ENCODE measurements around the gene KLHL40. TPM values are rescaled to one million over a fixed set of nuclear protein-coding genes. Genes with fewer than 3 reads are reported as not detected.

Gene KLHL40
- total and polyA plus RNA-seq, 10 of the 15 experiments (the other 5 are each of a cell fraction or from before 2014, with no cell fraction given): not detected

DNA sequence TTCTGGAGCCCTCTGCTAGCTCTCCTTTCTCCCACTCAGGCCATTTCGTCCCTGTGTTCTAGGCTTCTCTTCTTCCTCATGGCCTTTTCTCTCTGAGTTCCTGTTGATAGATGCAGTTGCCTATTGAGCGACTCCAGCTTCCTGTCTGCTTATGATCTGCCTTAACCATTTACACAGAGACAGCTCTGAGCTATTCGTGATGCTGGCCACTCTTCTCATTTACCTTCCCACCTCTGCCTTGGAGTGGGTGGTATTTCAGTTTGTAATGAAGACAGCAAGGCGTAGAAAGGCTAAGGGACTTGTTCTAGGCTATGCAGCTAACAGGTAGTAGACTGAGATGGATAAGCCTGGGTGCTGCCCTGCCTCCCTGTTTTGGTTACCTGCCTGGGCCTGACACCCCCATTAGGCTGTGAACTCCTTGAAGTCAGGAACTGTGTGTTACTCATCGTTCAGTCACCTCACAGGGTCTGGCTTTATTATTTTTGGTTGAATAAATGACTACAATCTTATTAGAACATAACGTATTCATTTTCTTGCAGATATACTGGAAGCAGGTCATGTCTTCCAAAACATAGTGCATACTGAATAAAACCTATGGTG, 44.5 kb upstream of the KLHL40 start (continued):
- TF ChIP-seq, protein P1, sequence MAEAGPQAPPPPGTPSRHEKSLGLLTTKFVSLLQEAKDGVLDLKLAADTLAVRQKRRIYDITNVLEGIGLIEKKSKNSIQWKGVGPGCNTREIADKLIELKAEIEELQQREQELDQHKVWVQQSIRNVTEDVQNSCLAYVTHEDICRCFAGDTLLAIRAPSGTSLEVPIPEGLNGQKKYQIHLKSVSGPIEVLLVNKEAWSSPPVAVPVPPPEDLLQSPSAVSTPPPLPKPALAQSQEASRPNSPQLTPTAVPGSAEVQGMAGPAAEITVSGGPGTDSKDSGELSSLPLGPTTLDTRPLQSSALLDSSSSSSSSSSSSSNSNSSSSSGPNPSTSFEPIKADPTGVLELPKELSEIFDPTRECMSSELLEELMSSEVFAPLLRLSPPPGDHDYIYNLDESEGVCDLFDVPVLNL (IDR thresholded peaks at IDR 0.05; ENCODE audit: low read depth, low read length): no peak

DNA sequence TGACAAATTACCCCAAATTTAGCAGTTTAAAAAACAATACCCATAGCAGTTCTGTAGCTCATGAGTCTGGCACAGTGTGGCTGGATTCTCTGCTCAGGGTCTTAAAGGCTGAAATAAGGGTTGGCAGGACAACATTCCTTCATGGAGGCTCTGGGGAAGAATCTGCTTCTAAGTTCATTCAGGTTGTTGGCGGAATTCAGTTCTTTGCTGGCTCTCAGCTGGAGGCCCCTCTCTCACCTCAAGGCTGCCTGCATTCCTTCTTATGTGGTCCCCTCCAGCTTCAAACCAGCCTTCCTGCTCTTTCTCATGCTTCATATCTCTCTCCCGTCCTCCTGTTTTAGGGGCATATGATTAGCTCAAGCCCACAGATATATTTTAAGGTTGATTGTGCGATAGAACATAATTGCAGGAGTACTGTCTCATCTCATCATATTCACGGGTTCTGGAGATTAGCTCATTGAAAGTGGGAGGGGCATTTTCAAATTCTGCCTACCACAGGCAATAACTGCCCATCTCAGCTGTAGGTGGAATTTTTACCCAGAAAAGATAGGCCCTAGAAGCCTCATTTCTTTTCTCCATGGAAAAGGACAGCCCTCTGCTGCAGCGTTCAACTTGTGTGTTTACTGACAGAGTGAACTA, 37.4 kb upstream of the KLHL40 start:
- no peak for ATAC-seq
- 95% methylated on average over 5 of the region's 5 CpGs for WGBS (ENCODE audit: insufficient coverage, insufficient replicate concordance, low lambda C conversion rate, missing lambda C conversion rate)
- Histone ChIP-seq H3K9me3 (replicated peaks; ENCODE audit: control insufficient read depth, insufficient read depth, low read length) (no peaks in the 10 kb centered on the region), H3K4me2 (ENCODE audit: control insufficient read depth, insufficient read depth) (no peak overlapping the region), H3K79me2 (ENCODE audit: control insufficient read depth, insufficient read depth, low read length) (no peaks in the 10 kb centered on the region), H2AFZ (ENCODE audit: control insufficient read depth, low read depth, low read length) (no peak overlapping the region), H4K20me1 (ENCODE audit: control insufficient read depth, insufficient read depth) (no peaks in the 10 kb centered on the region), H3K27ac (ENCODE audit: control insufficient read depth, insufficient read depth) (no peak overlapping the region), H3K4me3 (no peak overlapping the region), H3K36me3 (ENCODE audit: control insufficient read depth in 2 of 2, insufficient read depth in 2 of 2, low read length in 1 of 2) (peaks cover 7 to 29% of the 10 kb centered on the region in 2 experiments), H3K27me3 (replicated peaks in 1 of 2; ENCODE audit: control insufficient read depth in 2 of 2, insufficient read depth in 2 of 2, low read length in 1 of 2) (no peaks in the 10 kb centered on the region), H3K4me1 (ENCODE audit: control insufficient read depth, insufficient read depth, low read length) (peaks cover 8% of the 10 kb centered on the region), H3K9ac (ENCODE audit: control insufficient read depth, insufficient read depth, low read length) (no peak overlapping the region)
- in situ Hi-C loops (cut with MboI) (no loop called here), intact Hi-C loops (cut with micrococcal nuclease; ENCODE audit: unreplicated experiment) (no loop called here)
- POLR2A ChIA-PET: interaction anchor here (0.5 to 1.0 kb wide), 2 partner anchors 12 to 20 kb away, joined by 3 to 4 read pairs; no protein-coding TSS in a partner anchor
- CTCF ChIA-PET: interaction anchor here (1.1 to 1.3 kb wide), 4 partner anchors 10 to 101 kb away, joined by 3 read pairs; no protein-coding TSS in a partner anchor
- SMC1A ChIA-PET (ENCODE audit: uncharacterized antibody, unreplicated experiment): interaction anchor here (0.9 to 2.2 kb wide), 5 partner anchors 11 to 76 kb away, joined by 3 to 5 read pairs (median 4); no protein-coding TSS in a partner anchor
- TF ChIP-seq CHD1 (IDR thresholded peaks at IDR 0.05; ENCODE audit: low read depth, low read length): no peak
- TF ChIP-seq SP1 (IDR thresholded peaks at IDR 0.05; ENCODE audit: low read depth, low read length): no peak
- TF ChIP-seq MYB (IDR thresholded peaks at IDR 0.05; ENCODE audit: borderline replicate concordance, low read depth, low read length): no peak
- no peak for TF ChIP-seq ZNF217 (IDR thresholded peaks at IDR 0.05)
- TF ChIP-seq ZSCAN29 (IDR thresholded peaks at IDR 0.05): no peak
- TF ChIP-seq MXI1 (IDR thresholded peaks at IDR 0.05; ENCODE audit: low read depth, low read length): no peak
- no peak for TF ChIP-seq MEF2B (IDR thresholded peaks at IDR 0.05; ENCODE audit: partially characterized antibody, poor library complexity, severe bottlenecking)
- no peak for TF ChIP-seq ZNF384 (IDR thresholded peaks at IDR 0.05; ENCODE audit: borderline replicate concordance, low read depth, low read length)
- no peak for TF ChIP-seq EED (IDR thresholded peaks at IDR 0.05; ENCODE audit: low read depth)
- TF ChIP-seq FOXK2 (IDR thresholded peaks at IDR 0.05): no peak
- TF ChIP-seq, protein P2, sequence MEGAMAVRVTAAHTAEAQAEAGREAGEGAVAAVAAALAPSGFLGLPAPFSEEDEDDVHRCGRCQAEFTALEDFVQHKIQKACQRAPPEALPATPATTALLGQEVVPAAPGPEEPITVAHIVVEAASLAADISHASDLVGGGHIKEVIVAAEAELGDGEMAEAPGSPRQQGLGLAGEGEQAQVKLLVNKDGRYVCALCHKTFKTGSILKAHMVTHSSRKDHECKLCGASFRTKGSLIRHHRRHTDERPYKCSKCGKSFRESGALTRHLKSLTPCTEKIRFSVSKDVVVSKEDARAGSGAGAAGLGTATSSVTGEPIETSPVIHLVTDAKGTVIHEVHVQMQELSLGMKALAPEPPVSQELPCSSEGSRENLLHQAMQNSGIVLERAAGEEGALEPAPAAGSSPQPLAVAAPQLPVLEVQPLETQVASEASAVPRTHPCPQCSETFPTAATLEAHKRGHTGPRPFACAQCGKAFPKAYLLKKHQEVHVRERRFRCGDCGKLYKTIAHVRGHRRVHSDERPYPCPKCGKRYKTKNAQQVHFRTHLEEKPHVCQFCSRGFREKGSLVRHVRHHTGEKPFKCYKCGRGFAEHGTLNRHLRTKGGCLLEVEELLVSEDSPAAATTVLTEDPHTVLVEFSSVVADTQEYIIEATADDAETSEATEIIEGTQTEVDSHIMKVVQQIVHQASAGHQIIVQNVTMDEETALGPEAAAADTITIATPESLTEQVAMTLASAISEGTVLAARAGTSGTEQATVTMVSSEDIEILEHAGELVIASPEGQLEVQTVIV (IDR thresholded peaks at IDR 0.05; ENCODE audit: borderline replicate concordance, partially characterized antibody): no peak
- TF ChIP-seq TBL1XR1 (IDR thresholded peaks at IDR 0.05; ENCODE audit: low read depth, low read length): no peak
- no peak for TF ChIP-seq SMC3 (IDR thresholded peaks at IDR 0.05; ENCODE audit: borderline replicate concordance, low read length)
- TF ChIP-seq STAT1 (conservative IDR thresholded peaks at IDR 0.05): no peak
- no peak for TF ChIP-seq BMI1 (IDR thresholded peaks at IDR 0.05; ENCODE audit: borderline replicate concordance)
- no peak for TF ChIP-seq NR2C1 (IDR thresholded peaks at IDR 0.05)
- TF ChIP-seq GABPA (IDR thresholded peaks at IDR 0.05; ENCODE audit: low read depth): no peak
- RAD21 ChIA-PET (ENCODE audit: unreplicated experiment): no interaction called here
- TSS peak; percentile 64 for BruUV-seq (replicated peaks)
- DNase-seq (ENCODE audit: low read depth, low spot score): no peak
- no peak for FAIRE-seq
